Fibroblast of the conjunctiva (primary cell): ENCODE results near the gene DBH.
"Not testable (repeated sequence)": the region's sequence is repeated elsewhere in the genome, so short reads cannot be mapped to it uniquely, and the experiment has no call there.

ENCODE experiments used
- DNase-seq: peaks from one replicate; pipeline ENCODE4 v3.0.0-alpha.2; 2010; ENCODE audit warnings: low read depth

DBH gene

DNA sequence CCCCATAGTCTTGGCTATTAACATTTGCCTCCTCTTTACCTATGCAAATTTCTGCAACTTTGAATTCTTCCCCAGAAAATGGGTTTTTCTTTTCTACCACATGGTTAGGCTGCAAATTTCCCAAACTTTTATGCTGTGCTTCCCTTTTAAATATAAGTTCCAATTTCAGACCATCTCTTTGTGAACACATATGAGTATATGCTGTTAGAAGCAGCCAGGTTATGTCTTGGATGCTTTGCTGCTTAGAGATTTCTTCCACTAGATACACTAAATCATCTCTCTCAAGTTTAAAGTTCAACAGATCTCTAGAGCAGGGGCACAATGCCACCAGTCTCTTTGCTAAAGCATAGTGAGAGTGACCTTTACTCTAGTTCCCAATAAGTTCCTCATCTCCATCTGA is 10.2 kb upstream of the DBH start:
- not testable (repeated sequence) for DNase-seq

DNA sequence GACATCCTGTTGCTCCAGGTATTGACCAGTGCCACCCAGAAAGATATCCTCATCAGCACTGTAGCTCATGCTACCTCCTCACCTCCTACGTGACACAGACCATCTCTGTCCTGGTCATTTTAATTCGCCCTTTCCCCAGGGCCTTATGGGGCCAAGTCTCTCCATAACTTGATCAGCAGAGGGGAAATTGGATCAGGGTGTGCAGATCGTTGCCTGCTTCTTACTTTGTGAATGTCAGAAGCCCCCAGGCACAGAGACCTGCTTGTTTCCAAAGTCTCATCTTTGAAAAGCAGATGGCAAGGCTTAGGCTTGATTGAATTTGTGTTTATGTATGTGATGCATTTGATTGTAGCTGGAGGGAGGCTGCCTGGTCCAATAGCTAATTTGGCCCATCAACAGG is 8.8 kb upstream of the DBH start:
- DNase-seq = no peak

DNA sequence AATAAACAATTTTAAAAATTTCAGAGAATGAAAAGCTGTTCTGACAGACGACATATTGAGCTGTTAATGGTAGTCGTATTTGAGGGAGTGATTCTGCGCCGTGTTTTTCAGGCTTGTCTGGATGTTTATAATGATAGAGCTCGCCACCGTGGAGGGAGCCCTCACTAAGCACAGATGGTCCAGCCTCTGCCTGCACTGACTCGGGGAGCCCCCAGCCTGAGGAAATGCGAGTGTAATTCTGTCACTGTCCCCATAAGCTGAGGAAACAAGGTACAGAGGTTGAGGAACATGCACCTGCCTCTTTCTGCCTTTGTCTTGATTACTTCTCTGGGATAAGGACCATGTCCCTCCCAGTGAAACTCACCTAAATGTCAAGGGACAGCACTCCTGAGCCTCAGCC is 7.4 kb upstream of the DBH start:
- DNase-seq = no peak

DNA sequence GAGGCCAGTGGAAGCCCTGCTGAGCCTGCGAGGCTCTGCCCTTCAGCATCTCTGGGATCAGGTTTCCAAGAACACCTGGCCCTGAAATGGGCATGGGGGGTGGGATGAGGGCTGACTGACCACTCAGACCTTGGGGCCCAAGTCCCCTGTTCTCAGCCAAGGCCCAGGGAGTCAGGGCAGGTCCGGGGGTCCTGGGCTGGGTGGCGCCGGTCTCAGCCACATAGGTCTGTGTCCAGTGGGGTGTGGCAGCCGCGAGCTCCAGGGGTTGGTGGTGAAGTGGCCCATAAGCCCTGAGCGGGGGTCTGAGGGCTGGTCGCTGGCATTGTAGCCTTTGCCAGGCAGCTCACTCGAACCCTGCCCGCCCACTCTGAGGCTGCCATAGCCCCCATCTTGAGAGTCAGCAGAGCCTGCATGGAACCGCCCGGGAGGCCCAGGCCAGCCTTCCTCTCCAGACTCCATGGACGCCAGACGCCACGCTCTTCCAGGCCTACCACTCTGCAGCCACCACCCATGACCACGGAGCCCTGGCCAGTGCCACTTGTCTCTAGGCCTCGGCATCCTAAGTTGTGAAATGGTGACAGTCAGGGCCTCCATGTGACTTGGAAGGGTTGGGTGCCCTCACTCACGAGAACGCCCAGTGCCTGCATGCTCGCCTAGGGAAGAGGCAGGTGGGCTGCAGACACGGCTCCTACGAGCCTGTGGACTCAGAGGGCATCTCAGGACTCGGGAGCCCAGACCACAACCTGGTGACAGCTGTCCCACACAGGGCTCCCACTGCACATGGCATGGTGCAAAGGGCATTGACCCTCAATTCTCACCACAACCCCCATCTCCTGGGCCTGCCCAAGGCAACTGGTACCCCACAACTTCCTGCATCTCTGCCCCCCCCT is 6.7 kb upstream of the DBH start:
- no peak for DNase-seq

DNA sequence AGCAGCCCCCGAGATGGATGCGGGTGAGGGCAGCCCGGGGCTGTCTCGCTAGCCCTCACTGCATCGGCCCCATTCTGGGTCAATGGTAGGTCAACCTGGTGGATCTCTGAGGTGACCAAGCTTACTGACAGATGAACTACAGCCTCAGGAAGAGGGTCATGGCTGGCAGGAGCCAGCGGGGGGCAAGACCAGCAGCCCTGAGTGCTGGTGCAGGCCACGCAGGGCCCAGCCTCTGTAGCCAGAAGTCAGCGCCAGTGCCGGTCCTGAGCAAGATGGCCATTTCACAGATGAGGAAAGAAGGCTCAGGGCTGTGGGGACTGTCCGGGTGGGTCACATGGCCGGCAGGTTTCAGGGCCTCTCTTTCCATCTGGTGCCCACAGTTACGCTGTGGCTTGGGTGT is 5.1 kb upstream of the DBH start:
- no peak for DNase-seq

DNA sequence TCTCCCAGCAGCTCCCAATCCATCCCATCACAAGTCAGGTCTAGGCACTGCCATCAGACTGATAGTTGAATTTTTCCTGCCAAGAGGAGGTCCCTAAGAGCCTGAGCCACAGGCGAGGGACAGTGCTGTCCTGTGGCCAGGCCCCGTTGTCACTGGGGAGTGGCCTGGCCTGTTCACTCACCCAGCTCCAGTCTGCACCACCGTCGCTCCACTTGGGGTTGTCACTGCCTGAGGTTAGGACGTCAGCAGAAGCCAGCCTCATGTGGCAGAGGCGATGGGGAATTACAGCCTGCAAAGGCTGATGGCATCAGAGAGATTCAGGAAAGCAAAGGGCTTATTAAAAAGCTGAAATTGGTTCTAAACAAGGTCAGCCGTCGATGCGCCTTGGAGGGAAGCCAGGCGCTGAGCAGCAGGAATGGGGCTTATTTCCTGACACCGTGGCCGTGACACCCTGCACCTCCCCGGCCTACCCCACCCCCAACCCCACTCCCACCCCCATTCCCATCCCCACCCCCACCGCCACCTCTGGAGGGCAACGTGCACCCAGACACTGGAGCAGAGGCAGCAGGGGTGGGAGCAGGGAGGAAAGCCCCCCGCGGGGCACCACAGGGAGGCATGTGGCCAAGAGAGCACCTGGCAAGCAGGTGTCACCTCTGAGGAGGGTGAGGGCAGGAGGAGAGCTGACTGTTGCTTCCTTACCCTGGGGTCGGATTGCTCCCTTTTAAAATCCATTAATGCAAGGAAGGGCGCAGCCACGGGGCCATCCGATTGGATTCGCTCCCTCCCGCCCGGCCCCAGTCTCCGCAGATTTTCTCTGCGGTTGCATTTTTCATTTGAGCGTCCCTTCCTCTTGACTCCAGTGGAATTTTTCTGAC is 3.1 kb upstream of the DBH start:
- no peak for DNase-seq

DNA sequence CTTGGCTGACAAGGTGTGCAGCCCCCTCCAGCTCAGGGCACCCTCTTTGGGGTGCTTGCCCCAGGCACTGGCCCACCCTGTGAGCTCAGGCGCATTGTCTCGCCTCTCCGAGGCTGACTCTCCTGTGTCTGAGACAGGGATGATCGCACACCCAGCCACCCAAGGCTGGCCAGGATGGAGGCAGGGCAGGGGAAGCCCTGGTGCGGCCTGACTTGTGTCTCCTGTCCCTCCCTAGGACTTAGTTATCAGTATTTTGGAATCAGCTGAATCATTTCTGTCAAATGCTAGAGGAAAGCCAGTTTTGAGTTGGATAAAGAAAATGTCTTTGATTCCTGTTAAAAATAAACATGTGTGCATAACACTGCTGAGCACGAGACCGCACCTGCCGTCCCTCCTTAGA is 2.5 kb upstream of the DBH start:
- no peak for DNase-seq

DNA sequence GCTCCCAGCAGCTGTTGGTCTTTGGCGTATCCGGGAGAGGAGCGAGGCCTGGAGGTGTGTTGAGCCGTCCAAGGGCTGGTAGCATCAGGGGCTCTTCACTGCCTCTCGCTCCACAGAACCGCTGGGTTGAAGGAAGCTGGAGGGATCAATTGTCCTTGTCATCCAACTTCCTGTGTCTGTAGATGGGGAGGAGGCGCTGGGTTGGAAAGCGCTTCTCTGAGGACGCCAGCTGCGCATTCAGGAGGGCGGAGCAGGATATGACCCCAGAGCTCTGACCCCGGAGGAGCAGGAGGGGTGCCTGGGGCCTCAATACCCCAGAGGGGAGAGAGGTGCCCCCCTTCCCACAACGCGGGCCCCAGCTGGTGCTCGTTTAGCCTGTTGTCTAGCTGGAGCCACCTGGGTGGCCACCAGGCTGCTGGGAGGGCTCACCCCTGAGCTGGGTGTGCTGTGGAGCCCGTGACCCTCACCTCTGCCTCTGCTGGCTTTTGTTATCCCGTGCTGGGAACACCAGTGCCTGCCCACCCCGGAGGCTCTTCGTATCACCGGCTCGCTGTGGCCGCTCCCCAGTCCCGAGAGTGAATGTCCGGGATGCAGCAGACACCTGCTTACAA is 2.0 kb upstream of the DBH start:
- DNase-seq = no peak

DNA sequence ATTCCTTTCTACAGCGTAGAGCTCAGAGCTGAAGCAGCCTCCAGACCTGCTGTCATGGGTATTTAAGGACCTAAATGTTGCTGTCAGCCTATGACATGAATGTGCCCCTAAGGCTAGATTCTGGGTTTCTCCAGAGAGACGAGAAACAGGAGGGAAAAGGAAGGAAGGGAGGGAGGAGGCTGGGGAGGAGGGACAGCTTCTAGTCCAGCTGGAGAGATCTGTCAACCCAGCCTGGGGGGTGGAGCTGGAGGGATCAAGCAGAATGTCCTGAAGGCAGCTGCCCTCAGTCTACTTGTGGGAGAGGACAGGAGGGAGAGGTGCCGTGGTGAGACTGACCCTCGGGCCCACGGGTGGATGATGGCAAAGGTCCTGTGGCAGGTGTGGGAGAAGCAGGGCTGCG is 1.1 kb upstream of the DBH start:
- DNase-seq = no peak

DNA sequence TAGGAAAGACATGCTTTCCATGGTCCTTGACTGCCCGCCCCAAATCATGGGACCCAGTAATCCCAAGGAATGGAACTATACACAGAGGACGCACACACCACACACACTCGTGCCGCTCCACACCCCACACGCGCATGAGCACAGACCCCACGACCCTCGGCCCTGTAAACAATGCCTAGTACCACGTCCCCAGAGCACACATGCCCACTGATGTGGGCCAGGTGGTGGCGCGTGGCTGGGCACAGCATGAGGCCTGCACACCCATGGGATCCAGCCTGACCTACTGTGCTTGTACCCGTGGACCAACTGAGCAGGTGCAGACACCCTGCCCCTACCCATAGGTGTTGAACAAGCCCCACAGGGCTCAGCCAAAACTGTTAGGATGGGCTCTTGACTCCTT is 739 bp downstream of the DBH start:
- DNase-seq = no peak

DNA sequence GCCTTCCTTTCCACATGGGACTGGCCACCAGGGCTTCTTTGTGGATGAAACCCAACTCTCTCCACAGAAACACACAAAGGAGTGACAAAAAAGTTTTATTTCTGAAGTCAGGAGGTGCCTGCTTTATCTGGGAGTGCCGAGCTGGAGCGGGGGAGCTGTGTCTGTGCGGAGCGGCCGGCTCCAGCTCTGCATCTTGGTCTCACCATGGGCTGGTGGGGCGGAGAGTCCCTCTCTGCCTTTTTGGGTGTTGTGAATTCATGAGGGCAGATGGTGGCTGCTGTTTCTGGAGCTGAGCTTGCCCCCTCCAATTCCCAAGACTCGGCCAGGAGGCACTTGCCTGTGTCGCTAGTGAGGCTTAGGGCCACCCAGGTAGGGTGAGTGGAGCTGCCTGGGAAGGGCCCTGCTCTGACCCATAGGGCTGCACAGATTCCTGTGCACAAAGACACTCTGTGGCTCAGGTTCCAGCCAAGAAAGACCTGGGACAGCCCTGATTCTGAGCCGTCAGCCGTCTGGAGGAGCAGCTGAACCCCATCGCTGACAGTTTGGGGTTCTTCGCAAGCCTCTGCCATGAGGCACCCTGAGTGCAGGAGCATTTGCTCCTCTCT is 1.4 kb downstream of the DBH start:
- no peak for DNase-seq

DNA sequence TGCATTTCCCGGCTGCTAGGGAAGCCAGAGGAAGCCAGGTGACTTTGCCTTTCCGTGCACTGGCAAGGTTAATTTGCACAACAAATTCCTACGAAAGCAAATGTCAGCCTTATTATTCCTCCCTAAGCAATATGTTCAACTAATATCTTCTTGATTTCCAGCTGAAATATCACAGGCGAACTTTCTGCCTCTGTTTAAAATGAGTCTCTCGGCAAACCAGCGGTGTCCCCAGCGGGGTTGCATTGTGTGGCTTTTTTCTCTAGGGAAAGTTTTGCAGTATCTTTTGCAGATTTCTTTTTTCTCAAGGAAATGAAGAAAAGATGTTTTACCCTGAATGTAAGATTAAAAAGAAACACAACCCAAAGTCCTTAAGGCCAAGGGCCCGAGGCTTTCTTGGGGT is 1.9 kb downstream of the DBH start:
- DNase-seq = no peak

DNA sequence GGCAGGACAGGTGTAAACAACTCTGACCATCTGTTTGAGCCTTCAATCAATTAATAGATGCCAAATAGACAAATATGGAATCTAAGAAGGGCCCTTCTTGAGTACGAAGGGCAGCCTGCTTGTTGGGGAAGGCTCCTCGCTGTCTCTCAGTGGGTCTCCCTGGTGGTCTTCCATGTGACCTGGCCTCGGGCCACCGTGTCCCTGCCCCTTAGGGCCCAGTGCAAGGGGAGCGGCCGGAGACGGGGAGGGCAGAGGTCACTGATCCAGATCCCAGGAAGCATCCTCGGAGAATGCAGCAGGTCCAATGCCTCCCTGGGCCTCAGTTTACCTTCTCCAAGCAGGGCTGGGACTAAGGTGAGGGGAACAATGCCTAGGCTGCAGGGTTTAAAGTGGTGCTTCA is 2.5 kb downstream of the DBH start:
- no peak for DNase-seq

DNA sequence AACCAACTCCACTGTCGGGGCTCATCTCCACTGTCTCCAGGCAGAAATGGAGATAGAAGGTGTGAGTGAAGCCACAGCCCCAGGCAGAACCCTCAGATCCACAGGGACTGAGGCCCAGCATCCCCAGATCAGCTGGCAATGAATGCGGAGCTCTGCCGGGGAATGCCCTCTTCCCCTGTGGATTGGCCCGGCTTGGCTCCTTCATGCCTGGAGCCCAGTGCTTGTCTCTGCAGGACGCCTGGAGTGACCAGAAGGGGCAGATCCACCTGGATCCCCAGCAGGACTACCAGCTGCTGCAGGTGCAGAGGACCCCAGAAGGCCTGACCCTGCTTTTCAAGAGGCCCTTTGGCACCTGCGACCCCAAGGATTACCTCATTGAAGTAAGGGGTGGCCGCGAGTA is 3.5 kb downstream of the DBH start:
- no peak for DNase-seq

DNA sequence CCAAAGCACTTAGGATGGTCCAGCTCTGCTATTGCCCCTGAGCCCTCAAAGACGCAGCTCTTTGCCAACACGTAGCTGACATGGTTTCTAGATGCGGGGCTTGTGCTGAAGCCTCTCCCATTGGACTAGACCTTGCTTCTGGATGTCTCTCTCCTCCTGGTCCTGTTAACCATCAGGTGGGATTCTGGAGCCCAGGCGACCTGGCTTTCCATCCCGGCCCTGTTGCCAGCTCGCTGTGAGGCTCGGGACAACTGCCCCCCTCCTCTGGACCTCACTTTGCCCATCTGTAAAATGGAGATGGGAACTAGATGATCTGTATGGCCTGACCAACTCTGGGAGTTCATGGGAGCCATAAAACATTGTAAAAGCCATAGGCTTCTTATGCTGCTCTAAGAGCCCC is 4.0 kb downstream of the DBH start:
- no peak for DNase-seq

DNA sequence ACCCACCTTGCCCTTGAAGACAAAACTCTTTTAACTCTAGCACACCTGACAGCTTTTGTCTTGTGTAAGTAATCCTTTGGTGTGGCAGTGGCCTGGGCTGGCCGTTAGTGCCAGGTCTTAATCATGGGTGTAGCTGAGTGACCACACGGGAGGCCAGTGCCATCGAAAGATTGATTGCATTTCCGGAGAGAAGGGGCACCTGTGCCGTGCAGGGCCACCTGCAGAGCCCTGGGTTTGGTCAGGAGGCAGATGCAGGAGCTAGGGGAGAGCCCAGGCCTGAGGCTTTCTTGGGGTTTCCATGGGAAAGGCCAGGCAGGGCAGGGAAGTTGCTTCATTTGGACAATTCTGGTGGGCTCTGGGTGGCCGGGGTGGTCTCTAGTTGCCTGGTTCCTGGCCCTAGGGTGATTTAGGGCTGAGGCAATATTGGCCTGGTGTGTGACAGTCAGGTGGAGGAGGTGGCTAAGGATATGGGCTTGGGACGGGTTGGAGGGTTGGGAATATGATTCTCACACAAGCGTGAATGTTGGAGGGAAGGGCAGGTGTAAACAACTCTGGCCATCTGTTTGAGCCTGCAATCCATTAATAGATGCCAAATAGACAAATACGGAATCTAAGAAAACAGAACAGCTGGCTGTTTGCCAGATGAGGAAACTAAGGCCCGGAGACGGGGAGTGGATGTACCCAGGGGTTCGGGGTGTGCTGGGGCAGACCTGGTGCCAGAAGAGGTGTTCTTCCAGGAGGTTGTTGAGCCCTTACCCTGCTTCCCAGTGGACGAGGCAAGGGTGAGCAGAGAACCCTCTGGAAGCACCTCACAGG is 4.6 kb downstream of the DBH start:
- DNase-seq = no peak

DNA sequence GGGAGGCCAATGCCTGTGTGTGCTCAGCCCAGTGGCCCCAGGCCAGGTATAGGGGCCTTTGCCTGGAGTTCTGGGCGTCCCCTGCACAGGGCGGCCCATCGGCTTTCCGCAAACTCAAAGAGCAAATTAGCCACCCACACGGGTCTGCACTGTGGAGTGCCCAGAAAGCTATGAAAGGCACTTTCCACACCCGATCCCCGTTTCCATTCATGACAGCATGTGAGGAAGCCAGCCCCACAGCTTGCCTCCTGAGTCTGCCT is 5.2 kb downstream of the DBH start:
- no peak for DNase-seq

DNA sequence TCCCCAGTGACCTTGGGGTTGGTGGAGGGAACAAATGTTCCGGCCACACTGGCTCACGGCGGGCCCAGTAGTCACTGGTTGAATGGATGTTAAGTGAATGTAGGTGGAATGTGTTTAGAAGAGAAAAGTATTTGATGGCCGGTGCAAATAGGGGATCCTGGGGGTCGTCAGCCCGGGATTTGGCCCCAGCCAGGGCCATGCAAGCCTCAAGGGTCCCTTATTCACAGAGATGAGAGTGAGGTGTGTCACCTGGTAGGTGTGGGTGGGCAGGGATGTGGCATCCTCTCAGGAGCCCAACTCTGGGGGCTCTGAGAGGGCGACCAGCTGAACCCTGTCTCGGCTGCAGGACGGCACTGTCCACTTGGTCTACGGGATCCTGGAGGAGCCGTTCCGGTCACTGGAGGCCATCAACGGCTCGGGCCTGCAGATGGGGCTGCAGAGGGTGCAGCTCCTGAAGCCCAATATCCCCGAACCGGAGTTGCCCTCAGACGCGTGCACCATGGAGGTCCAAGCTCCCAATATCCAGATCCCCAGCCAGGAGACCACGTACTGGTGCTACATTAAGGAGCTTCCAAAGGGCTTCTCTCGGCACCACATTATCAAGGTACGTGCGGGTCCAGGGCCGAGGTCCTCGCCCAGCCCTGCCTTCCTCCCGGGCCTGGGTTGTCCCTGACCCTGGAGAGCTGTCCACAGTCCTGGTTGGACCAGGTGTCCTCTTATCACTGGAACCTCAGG is 5.9 kb downstream of the DBH start:
- no peak for DNase-seq

DNA sequence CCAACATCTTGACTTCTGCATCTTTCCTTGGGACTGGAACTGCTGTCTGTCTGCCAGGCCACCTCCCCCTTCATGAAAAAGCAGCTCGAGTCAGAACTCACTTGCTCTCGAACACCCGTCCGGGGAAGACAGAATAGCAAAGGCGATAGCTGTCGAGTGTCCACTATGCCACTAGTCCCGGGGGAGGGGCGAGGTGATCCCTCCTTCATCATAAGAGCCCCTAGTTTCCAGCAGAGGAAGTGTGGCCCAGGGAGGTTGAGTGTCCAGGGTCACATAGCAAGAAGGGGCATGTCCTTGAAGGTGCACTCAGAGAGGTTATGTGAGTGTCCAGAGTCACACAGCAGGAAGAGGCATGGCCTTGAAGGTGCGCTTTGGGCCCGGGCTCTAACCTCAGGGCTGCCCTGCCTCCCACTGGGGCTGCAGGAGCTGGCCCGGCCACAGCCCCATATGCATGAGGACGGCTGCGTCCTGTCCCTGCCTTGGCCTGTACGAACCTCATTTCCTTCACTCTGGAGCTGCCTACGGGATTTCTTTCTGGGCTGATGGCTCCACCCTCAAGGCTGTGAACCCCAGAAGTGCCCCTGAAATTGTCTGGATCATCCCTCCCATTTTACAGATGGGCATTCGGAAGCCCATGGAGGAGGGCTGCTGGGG is 6.7 kb downstream of the DBH start:
- DNase-seq = no peak

DNA sequence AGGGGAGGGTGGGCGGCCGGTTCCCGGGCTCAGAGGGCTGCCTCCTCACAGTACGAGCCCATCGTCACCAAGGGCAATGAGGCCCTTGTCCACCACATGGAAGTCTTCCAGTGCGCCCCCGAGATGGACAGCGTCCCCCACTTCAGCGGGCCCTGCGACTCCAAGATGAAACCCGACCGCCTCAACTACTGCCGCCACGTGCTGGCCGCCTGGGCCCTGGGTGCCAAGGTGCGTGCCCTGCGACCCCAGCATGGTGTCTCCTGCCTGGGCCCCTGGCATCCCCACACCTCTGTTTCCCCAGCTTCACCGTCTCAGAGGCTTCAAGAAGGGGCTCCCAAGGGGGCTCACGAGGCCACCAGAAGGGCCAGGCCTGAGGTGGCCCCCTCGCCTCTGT is 7.2 kb downstream of the DBH start:
- DNase-seq = no peak
